GM21390 (cell line): ENCODE results near the gene SETD7.

Source experiments
- ATAC-seq: cut with Tn5 transposase; IDR thresholded peaks from one replicate; pipeline ENCODE4 v1.9.1; 2021; ENCODE audit not compliant: unreplicated experiment

The SETD7 gene

GRCh38 chr4:139514382-139515059 lies 41.5 kb downstream of the SETD7 start:
- ATAC-seq, result no peak

- no peak for ATAC-seq
Measured at GRCh38 chr4:139511320-139511719, 44.7 kb downstream of the SETD7 start.

GRCh38 chr4:139509727-139510410 lies 46.1 kb downstream of the SETD7 start:
- ATAC-seq, result no peak

- ATAC-seq, result no peak
Measured at GRCh38 chr4:139508581-139509237, 47.3 kb downstream of the SETD7 start.

GRCh38 chr4:139506774-139507173 lies 49.2 kb downstream of the SETD7 start:
- no peak for ATAC-seq

- ATAC-seq, result no peak
Measured at GRCh38 chr4:139503622-139504166, 52.3 kb downstream of the SETD7 start.

GRCh38 chr4:139501927-139502899 lies 53.8 kb downstream of the SETD7 start:
- ATAC-seq, result no peak

- no peak for ATAC-seq
Measured at GRCh38 chr4:139501527-139501926, 54.5 kb downstream of the SETD7 start.

GRCh38 chr4:139501117-139501516 lies 54.9 kb downstream of the SETD7 start:
- ATAC-seq, result no peak

- ATAC-seq, result no peak
Measured at GRCh38 chr4:139499186-139499585, 56.8 kb downstream of the SETD7 start.

- no peak for ATAC-seq
Measured at GRCh38 chr4:139493176-139493575, 62.8 kb downstream of the SETD7 start.

GRCh38 chr4:139492429-139492828 lies 63.6 kb downstream of the SETD7 start:
- no peak for ATAC-seq

GRCh38 chr4:139489638-139490037 lies 66.4 kb downstream of the SETD7 start:
- no peak for ATAC-seq

- no peak for ATAC-seq
Measured at GRCh38 chr4:139488442-139488841, 67.6 kb downstream of the SETD7 start.

- no peak for ATAC-seq
Measured at GRCh38 chr4:139484783-139485311, 71.2 kb downstream of the SETD7 start.

- no peak for ATAC-seq
Measured at GRCh38 chr4:139483000-139483399, 73.0 kb downstream of the SETD7 start.

GRCh38 chr4:139481465-139481864 lies 74.6 kb downstream of the SETD7 start:
- no peak for ATAC-seq

- ATAC-seq, result no peak
Measured at GRCh38 chr4:139476363-139476762, 79.7 kb downstream of the SETD7 start.

- ATAC-seq, result no peak
Measured at GRCh38 chr4:139472852-139473251, 83.2 kb downstream of the SETD7 start.

- ATAC-seq, result no peak
Measured at GRCh38 chr4:139470997-139471665, 84.9 kb downstream of the SETD7 start.
